Immature natural killer cell (primary cell): ENCODE data around the gene RNF144B. TPM values are rescaled to one million over a fixed set of nuclear protein-coding genes. Genes with fewer than 3 reads are reported as not detected.
A peak's percentile ranks its signal among the peaks of the same experiment; 100 is the strongest.
"Not testable (repeated sequence)": the region's sequence is repeated elsewhere in the genome, so short reads cannot be mapped to it uniquely, and the experiment has no call there.

Source experiments
- DNase-seq, 3 donors: peaks; one replicate each; pipeline ENCODE4 v3.0.0; 2022; ENCODE audit warnings: mixed read lengths in 1 of 3
- H3K27ac Mint-ChIP-seq, 6 donors: one replicate each; pipeline ENCODE4 v1.8.0; 2020; ENCODE audit warnings: mixed read lengths in 6 of 6, mild to moderate bottlenecking in 5 of 6, inconsistent platforms in 4 of 6, moderate library complexity in 3 of 6
- H3K27me3 Mint-ChIP-seq, 3 donors: one replicate each; pipeline ENCODE4 v1.8.0; 2020 to 2021; ENCODE audit warnings: low read depth in 3 of 3, mild to moderate bottlenecking in 3 of 3, mixed read lengths in 3 of 3, moderate library complexity in 3 of 3, inconsistent platforms in 1 of 3
- H3K36me3 Mint-ChIP-seq, 3 donors: one replicate each; pipeline ENCODE4 v1.8.0; 2020; ENCODE audit warnings: mixed read lengths in 3 of 3, inconsistent platforms in 2 of 3, mild to moderate bottlenecking in 2 of 3
- H3K4me1 Mint-ChIP-seq, 2 donors: one replicate each; pipeline ENCODE4 v1.8.0; 2020; ENCODE audit warnings: inconsistent platforms in 2 of 2, mild to moderate bottlenecking in 2 of 2, mixed read lengths in 2 of 2, moderate library complexity in 1 of 2
- H3K4me3 Mint-ChIP-seq, 5 donors: one replicate each; pipeline ENCODE4 v1.8.0; 2020; ENCODE audit warnings: mild to moderate bottlenecking in 5 of 5, mixed read lengths in 5 of 5, inconsistent platforms in 3 of 5, moderate library complexity in 3 of 5
- H3K9me3 Mint-ChIP-seq, 6 donors: one replicate each; pipeline ENCODE4 v1.8.0; 2020; ENCODE audit warnings: mild to moderate bottlenecking in 6 of 6, mixed read lengths in 6 of 6, inconsistent platforms in 4 of 6, moderate library complexity in 3 of 6
- polyA plus RNA-seq, 3 donors: library from polyadenylated mRNA; unstranded; fragments of 300-500 nt; fragmentation: Illumina TruSeq; gene quantifications; one replicate each; pipeline ENCODE4 v1.2.3, GENCODE V29; 2021

RNF144B gene
- polyA plus RNA-seq, 3 donors from 2014 or later = 0.35 to 2.4 (median 1.1) TPM

- Mint-ChIP-seq H3K4me1 (peaks cover 24 to 39% of the 10 kb centered on the region in 2 donors), H3K36me3 (no peaks in the 10 kb centered on the region), H3K4me3 (peak overlapping the region; percentile 94 to 97 (median 95)), H3K27ac (peak overlapping the region; percentile 14 to 73 (median 50)), H3K27me3 (peaks cover 0 to 8% (median 1%) of the 10 kb centered on the region in 3 donors), H3K9me3 (no peaks in the 10 kb centered on the region)
- no peak for DNase-seq
These were observed 713 bp upstream of the RNF144B start for GRCh38 chr6:18386298-18386976.

- Mint-ChIP-seq H3K9me3 (no peaks in the 10 kb centered on the region), H3K36me3 (no peaks in the 10 kb centered on the region), H3K27ac (peak overlapping the region in 5 of 6 donors; percentile 26 to 71 (median 67)), H3K27me3 (peaks cover 0 to 8% (median 1%) of the 10 kb centered on the region in 3 donors), H3K4me3 (peak overlapping the region; percentile 94 to 97 (median 95)), H3K4me1 (peaks cover 24 to 39% of the 10 kb centered on the region in 2 donors)
- DNase-seq = no peak
These were observed 1.1 kb downstream of the RNF144B start for GRCh38 chr6:18388271-18388670.

GRCh38 chr6:18388942-18389341 is 1.8 kb downstream of the RNF144B start:
- peaks cover 24 to 39% of the 10 kb centered on the region in 2 donors for H3K4me1 Mint-ChIP-seq
- no peaks in the 10 kb centered on the region for H3K9me3 Mint-ChIP-seq
- peaks cover 0 to 5% (median 1%) of the 10 kb centered on the region in 3 donors for H3K27me3 Mint-ChIP-seq
- H3K4me3 Mint-ChIP-seq = peak overlapping the region in 2 of 5 donors; percentile 11 to 95
- no peak for DNase-seq
- no peaks in the 10 kb centered on the region for H3K36me3 Mint-ChIP-seq
- H3K27ac Mint-ChIP-seq = peak overlapping the region in 1 of 6 donors; percentile 52

GRCh38 chr6:18389479-18389878 is 2.3 kb downstream of the RNF144B start:
- Mint-ChIP-seq H3K4me1 (peaks cover 24 to 39% of the 10 kb centered on the region in 2 donors), H3K27me3 (peaks cover 0 to 5% (median 1%) of the 10 kb centered on the region in 3 donors), H3K4me3 (no peak overlapping the region), H3K27ac (no peak overlapping the region), H3K36me3 (no peaks in the 10 kb centered on the region), H3K9me3 (no peaks in the 10 kb centered on the region)
- no peak for DNase-seq

GRCh38 chr6:18390476-18390875 is 3.3 kb downstream of the RNF144B start:
- Mint-ChIP-seq H3K4me3 (no peak overlapping the region), H3K4me1 (peaks cover 24 to 39% of the 10 kb centered on the region in 2 donors), H3K36me3 (no peaks in the 10 kb centered on the region), H3K27me3 (no peaks in the 10 kb centered on the region), H3K27ac (no peak overlapping the region), H3K9me3 (no peaks in the 10 kb centered on the region)
- no peak for DNase-seq

GRCh38 chr6:18391023-18391422 is 3.9 kb downstream of the RNF144B start:
- no peaks in the 10 kb centered on the region for H3K27me3 Mint-ChIP-seq
- H3K27ac Mint-ChIP-seq = no peak overlapping the region
- H3K9me3 Mint-ChIP-seq = no peaks in the 10 kb centered on the region
- no peak overlapping the region for H3K4me3 Mint-ChIP-seq
- no peak for DNase-seq
- no peaks in the 10 kb centered on the region for H3K36me3 Mint-ChIP-seq
- H3K4me1 Mint-ChIP-seq = peaks cover 24 to 39% of the 10 kb centered on the region in 2 donors

GRCh38 chr6:18392346-18392877 is 5.3 kb downstream of the RNF144B start:
- Mint-ChIP-seq H3K36me3 (peaks cover 0 to 3% (median 0%) of the 10 kb centered on the region in 3 donors), H3K27ac (no peak overlapping the region), H3K4me3 (no peak overlapping the region), H3K9me3 (no peaks in the 10 kb centered on the region), H3K4me1 (peaks cover 11 to 26% of the 10 kb centered on the region in 2 donors), H3K27me3 (peaks cover 0 to under 1% (median 0%) of the 10 kb centered on the region in 3 donors)
- DNase-seq = no peak

- Mint-ChIP-seq H3K9me3 (no peaks in the 10 kb centered on the region), H3K27me3 (peaks cover 0 to 4% (median 0%) of the 10 kb centered on the region in 3 donors), H3K4me1 (peaks cover 2 to 15% of the 10 kb centered on the region in 2 donors), H3K36me3 (peaks cover 0 to 3% (median 0%) of the 10 kb centered on the region in 3 donors), H3K4me3 (no peak overlapping the region), H3K27ac (no peak overlapping the region)
- DNase-seq = no peak
These were observed 6.5 kb downstream of the RNF144B start for GRCh38 chr6:18393698-18394097.

- no peak for DNase-seq
- Mint-ChIP-seq H3K27me3 (peaks cover 0 to 4% (median 0%) of the 10 kb centered on the region in 3 donors), H3K4me1 (no peaks in the 10 kb centered on the region), H3K27ac (no peak overlapping the region), H3K4me3 (no peak overlapping the region), H3K9me3 (no peaks in the 10 kb centered on the region), H3K36me3 (peaks cover 0 to 3% (median 0%) of the 10 kb centered on the region in 3 donors)
These were observed 8.2 kb downstream of the RNF144B start for GRCh38 chr6:18395177-18395855.

GRCh38 chr6:18395856-18396197 is 8.7 kb downstream of the RNF144B start:
- no peak overlapping the region for H3K4me3 Mint-ChIP-seq
- H3K4me1 Mint-ChIP-seq = peaks cover 0 to 3% of the 10 kb centered on the region in 2 donors
- no peak for DNase-seq
- peaks cover 0 to 5% (median 0%) of the 10 kb centered on the region in 3 donors for H3K36me3 Mint-ChIP-seq
- no peaks in the 10 kb centered on the region for H3K9me3 Mint-ChIP-seq
- H3K27me3 Mint-ChIP-seq = peaks cover 0 to 4% (median 0%) of the 10 kb centered on the region in 3 donors
- H3K27ac Mint-ChIP-seq = no peak overlapping the region

- Mint-ChIP-seq H3K9me3 (no peaks in the 10 kb centered on the region), H3K27ac (peak overlapping the region in 1 of 6 donors; percentile 31), H3K4me3 (no peak overlapping the region), H3K4me1 (peaks cover 0 to 3% of the 10 kb centered on the region in 2 donors), H3K36me3 (peaks cover 0 to 5% (median 0%) of the 10 kb centered on the region in 3 donors), H3K27me3 (peaks cover 0 to 4% (median 0%) of the 10 kb centered on the region in 3 donors)
- no peak for DNase-seq
These were observed 10.6 kb downstream of the RNF144B start for GRCh38 chr6:18397701-18398100.

GRCh38 chr6:18398225-18398624 is 11.1 kb downstream of the RNF144B start:
- H3K4me1 Mint-ChIP-seq, H3K36me3 Mint-ChIP-seq, H3K4me3 Mint-ChIP-seq, H3K27me3 Mint-ChIP-seq, H3K9me3 Mint-ChIP-seq, H3K27ac Mint-ChIP-seq, DNase-seq: not testable (repeated sequence)

GRCh38 chr6:18400831-18401446 is 13.8 kb downstream of the RNF144B start:
- Mint-ChIP-seq H3K27me3 (peaks cover 0 to 4% (median 0%) of the 10 kb centered on the region in 3 donors), H3K27ac (peak overlapping the region in 3 of 6 donors; percentile 10 to 27 (median 23)), H3K36me3 (peaks cover 0 to 5% (median 4%) of the 10 kb centered on the region in 3 donors), H3K4me3 (no peak overlapping the region), H3K9me3 (no peaks in the 10 kb centered on the region), H3K4me1 (peaks cover 0 to 3% of the 10 kb centered on the region in 2 donors)
- no peak for DNase-seq

GRCh38 chr6:18404965-18405364 is 17.8 kb downstream of the RNF144B start:
- not testable (repeated sequence) for H3K9me3 Mint-ChIP-seq, H3K36me3 Mint-ChIP-seq, H3K27me3 Mint-ChIP-seq, DNase-seq, H3K4me1 Mint-ChIP-seq, H3K4me3 Mint-ChIP-seq, H3K27ac Mint-ChIP-seq
